T-helper 1 cell (primary cell): ENCODE data around the gene CNIH4.
"Not testable (repeated sequence)": the region's sequence is repeated elsewhere in the genome, so short reads cannot be mapped to it uniquely, and the experiment has no call there.

Experiments
- DNase-seq, 5 donors: peaks; one replicate each; pipeline ENCODE4 v3.0.0-alpha.2; 2012 to 2020

The CNIH4 gene

GRCh38 chr1:224349716-224350115, 7.0 kb upstream of the CNIH4 start:
- not testable (repeated sequence) for DNase-seq

DNA sequence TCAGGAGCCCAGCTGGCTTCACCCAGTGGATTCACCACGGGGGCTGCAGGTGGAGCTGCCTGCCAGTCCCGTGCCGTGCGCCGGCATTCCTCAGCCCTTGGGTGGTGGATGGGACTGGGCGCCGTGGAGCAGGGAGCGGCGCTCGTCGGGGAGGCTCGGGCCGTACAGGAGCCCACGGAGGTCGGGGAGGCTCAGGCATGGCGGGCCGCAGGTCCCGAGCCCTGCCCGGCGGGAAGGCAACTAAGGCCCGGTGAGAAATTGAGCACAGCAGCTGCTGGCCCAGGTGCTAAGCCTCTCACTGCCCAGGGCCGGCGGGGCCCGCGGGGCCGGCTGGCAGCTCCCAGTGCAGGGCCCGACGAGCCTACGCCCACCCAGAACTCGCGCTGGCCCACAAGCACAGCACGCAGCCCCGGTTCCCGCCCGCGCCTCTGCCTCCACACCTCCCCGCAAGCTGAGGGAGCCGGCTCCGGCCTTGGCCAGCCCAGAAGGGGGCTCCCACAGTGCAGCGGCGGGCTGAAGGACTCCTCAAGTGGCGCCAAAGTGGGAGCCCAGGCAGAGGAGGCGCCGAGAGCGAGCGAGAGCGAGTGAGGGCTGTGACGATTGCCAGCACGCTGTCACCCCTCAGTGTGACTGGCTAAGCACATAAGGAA, 4.1 kb upstream of the CNIH4 start:
- not testable (repeated sequence) for DNase-seq

DNA sequence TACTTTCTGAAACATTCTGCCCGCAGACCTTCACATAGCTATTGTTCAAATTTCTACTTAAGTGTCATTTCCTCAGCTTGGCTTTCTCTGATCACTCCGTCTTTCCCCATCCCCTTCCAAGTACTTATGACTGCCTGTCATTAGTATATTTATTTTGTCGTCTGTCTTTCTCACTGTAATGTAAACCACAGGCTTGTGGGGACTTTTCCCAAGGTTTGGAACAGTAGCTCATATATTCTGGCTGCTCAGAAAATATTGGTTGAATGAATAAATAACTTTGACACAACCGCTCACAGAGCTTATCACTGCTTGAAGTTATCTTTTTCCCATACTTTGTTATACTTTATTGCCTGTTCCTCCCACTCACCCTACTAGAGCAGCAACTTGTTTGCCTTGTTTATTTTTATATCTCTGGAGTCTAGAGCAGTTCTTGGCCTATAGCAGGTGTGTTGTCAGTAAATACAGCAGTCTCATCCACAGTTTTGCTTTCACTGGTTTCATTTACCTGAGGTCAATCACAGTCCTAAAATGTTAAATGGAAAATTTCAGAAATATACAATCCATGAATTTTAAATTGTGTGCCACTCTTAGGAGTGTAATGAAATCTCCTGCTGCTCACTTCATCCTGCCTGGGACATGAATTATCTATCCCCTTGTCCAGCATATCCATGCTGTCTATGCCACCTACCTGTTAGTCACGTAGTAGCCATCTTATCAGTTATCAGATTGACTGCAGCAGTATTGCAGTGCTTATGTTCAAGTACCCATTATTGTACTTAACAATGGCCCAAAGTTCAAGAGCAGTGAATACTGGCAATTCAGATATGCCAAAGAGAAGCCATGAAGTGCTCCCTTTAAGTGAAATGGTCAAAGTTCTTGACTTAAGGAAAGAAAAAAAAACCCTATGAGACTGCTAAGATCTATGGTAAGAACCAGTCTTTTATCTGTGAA, 2.4 kb upstream of the CNIH4 start:
- no peak for DNase-seq

GRCh38 chr1:224357626-224358124, 996 bp downstream of the CNIH4 start:
- DNase-seq = no peak

- DNase-seq = no peak
Measured at GRCh38 chr1:224358237-224358636, 1.6 kb downstream of the CNIH4 start.

DNA sequence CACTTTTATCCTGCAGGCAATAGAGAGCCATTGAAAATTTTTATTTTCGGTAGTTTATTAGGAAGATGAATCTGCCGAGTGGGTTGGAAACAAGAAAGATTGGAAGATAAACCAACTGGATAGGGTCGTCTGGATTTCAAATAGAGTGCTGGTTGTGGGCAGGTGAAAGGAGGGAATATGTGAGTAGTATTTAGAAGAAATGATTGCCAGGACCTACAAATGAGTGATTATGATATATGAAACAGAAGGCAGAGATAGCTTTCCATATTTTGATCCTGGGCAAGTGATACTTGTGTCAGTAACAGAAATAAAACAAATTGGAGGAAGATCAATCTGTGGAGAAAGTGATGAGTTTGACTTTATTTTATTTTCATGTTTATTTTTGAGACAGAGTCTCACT, 2.5 kb downstream of the CNIH4 start:
- no peak for DNase-seq

GRCh38 chr1:224368409-224368808, 11.7 kb downstream of the CNIH4 start:
- DNase-seq = peak in 1 of 5 donors; percentile 26

DNA sequence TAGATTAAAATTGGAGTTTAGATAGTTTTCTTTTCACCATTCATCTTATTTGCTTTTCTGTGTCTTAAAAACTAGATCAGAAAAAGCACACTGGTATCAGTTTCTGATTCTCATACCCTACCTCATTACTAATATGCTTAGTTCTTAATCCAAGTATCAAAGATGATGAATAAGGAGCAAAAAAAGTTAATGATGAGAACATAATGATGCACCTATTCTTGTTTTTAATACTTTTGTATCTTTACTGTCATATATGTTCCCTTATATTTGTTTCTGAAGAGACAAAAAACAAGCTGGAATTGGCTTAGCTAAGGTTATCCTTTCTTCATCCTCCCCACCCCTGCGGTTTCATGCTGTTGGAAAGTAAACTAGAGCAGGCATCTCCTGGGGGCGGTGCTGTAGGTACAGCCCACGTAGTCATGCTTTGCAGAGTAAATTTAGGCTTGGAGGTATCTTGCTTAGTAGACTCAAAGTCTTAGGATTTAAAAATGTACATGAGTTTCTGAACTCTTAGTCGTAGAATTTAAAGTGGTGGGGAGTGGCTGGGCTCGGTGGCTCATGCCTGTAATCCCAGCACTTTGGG, 16.4 kb downstream of the CNIH4 start:
- no peak for DNase-seq

GRCh38 chr1:224375059-224375458, 18.4 kb downstream of the CNIH4 start:
- peak in 1 of 5 donors; percentile 42 for DNase-seq

DNA sequence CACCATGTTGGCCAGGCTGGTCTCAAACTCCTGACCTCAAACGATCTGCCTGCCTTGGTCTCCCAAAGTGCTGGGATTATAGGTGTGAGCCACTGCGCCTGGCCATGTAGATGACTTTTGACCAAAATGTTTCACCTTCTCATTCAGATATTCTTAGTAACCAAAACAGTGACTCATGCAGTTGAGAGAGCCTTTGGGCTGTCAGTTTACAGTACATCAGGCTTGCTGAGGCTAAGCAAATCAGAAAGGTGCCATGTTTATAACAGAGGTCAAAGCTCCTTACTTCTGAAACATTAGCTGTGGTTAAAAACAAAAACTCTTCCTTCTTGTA, 21.0 kb downstream of the CNIH4 start:
- DNase-seq = peak in 1 of 5 donors; percentile 68

DNA sequence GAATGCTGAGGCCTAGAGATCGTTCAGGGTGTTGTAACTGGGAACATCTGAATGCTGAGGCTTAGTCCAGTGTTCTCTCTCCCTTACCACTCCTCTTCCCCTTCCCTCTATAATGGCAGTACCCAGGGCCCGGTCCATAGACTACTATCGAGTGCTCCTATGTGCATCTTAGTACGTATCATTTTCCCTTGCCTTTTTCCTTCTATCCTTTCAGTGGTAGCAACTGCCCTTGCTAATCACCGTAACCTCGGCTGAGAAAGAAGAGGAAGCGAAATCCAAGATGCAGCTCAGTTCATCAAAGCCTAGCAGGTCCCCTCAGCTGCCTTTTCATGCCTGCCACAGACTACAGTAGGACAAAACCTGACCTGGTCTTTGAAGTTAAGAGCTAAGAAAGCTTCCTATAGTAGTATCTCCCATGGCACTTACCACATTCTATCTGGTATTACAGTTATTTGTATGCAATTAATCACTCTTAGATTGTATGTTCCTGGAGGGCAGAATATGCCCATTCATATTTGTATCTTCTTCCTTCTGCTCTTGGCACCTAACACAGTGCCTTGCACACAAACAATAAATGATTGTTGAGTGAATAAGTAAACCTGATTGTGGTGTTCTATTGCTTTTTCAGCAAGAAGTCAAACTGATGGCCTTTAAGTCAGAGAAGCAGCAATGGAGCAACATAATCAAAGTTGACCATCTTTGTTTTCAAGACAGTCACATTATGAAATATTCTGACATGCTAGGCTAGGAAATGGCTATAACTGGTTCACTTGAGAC, 22.4 kb downstream of the CNIH4 start:
- DNase-seq = no peak

- peak in 4 of 5 donors; percentile 14 to 78 (median 26) for DNase-seq
Measured at GRCh38 chr1:224380003-224380402, 23.3 kb downstream of the CNIH4 start.

DNA sequence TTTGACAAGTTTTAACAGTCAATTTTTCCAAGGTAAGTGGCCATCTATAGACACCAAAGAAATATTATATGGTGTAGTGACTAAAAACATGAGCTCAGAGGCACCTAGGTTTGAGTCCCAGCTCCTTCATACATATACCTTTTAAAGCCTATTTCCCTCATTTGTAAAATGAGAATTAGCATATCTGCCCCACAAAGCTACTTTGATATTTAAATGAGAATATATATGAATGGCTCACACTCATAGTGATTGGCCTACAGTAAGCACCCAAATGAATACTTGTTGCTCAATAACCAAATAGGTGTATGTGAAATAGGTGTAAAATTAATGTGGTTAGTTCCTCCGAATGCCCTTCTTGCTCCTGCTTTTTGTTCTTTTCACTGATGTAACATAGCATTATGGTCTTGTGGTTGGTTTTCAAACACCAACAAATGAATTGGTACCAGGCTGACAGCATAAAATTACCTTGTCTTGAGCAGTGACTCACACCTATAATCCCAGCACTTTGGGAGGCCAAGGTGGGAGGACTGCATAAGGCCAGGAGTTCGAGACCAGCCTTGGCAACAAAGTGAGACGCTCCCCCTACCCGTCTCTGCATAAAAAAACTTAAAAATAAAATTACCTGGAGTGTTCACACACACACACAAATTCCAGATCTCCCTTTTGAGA, 25.3 kb downstream of the CNIH4 start:
- DNase-seq = peak in 1 of 5 donors; percentile 49

DNA sequence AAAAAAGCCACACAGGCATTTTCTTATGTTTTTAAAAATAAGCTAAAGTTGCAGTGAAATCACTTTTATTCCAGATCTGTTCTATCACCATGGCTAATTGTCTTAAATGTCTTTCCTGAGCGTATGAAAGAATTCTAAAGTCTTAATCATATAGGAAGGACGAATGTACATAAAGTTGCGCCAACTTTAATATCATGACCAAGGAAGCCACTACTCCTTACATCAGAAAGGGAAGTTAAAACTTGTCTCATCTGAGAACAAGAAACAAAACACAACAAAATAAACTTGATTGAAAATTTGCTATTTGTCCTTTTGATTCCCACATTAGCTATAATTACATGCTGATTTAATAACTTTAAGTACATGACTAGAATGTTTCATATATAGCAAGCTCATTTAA, 26.5 kb downstream of the CNIH4 start:
- DNase-seq = no peak

DNA sequence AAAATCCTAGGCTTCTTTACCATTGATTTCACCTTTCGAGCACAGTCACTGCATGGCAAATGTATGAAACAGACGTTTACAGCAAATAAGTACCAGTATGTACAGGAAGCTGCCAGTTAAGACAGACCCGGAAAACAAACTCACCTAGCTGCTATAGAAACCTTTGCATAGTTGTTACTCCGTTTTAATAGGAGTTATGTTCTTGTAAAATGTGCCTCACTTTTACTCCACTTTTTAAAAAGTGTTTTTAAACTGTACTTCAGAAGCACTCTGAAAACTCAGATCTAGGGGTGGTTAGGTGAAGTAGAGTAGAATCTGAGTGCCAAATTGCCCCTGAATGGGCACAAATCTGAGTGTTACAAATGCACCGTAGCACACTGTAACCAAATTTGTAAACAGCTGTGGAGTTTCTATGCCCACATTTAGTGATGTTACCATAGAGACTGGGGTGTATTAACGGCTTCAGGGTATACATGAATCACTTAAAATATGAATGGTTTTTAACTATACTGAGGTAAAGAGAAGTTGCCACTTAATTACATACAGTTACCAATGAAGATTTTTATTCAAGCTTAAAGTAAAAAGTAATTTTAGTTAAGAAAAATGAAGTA, 30.7 kb downstream of the CNIH4 start:
- DNase-seq = peak in 2 of 5 donors; percentile 5 to 30

DNA sequence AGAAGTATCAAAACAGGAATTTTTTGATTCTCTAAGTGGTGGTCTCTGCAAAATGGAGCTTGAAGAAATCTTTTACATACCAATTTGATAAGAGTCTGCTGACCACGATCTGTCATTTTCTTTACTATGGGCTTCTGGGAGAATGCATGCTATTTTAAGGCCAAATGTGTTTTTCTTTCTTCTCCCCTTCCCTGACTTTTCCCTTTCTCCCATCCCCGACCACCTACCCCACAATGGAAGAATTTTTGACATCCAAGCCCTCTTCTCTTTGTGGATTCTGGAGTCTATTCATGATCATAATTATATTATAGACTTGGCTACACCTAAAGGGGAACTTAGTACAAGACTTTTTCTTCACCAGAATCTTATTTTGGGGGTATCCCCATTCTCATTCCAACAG, 31.3 kb downstream of the CNIH4 start:
- no peak for DNase-seq

DNA sequence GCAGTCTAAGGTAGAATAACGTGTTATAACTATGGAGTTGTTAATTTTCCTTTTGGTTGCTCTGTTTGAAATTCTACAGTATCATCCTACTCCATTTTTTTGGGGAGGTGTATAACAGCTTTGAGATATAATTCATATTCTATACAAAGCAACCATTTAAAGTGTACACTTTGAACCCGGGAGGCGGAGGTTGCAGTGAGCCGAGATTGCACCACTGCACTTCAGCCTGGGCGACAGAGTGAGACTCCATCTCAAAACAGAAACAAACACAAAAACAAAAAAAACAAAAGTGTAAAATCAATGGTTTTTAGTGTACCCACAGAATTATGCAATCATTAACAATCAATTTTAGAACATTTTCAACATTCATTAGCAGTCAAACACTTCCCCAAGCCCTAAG, 33.8 kb downstream of the CNIH4 start:
- no peak for DNase-seq

GRCh38 chr1:224392411-224393249, 36.0 kb downstream of the CNIH4 start:
- DNase-seq = no peak

- no peak for DNase-seq
Measured at GRCh38 chr1:224393294-224393693, 36.6 kb downstream of the CNIH4 start.

- no peak for DNase-seq
Measured at GRCh38 chr1:224399887-224400286, 43.2 kb downstream of the CNIH4 start.
